HG03442 (cell line): ENCODE data around the gene MASP1.

Source experiments
- ATAC-seq: cut with Tn5 transposase; IDR thresholded peaks from one replicate; pipeline ENCODE4 v1.9.1; 2021; ENCODE audit warnings: mild to moderate bottlenecking, moderate library complexity; ENCODE audit not compliant: unreplicated experiment

The MASP1 gene

DNA sequence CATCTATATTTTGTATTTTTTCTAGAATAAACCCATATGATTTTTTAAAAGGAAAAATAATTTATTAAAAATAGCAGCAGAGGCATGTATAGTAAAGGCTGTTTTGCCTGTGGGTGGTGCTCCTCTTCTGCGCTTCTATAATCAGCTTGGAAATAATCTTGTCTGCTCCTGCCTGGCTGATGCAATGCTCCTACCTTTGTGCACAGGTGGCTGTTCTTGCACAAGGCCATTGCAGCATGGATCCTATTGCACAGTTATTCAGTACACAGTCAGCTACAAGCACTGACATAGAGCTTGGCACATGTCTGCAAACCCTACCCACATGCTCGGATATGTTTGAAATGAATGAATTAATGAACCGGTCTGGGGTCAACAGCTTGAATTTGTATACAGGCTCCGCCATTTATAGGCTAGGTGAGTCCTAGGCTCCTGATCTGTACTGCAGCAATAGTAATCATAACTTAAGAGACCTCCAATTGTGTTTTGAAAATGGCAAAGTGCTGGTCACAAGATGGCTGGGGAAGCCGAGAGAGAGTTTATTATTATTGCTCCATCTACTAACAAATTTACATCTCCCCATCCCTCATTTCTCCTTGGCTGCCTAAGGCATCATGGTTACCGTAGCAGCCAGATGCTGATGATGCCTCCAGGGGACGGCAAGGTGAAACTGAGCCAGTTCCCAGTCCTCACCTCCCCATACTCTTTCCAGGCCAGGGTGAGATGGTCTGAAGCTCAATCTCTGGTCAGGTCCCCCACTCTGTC is 94.8 kb downstream of the MASP1 start:
- ATAC-seq: no peak

GRCh38 chr3:187193181-187193580 is 98.4 kb downstream of the MASP1 start:
- no peak for ATAC-seq

GRCh38 chr3:187191271-187191670 is 100.3 kb downstream of the MASP1 start:
- no peak for ATAC-seq

DNA sequence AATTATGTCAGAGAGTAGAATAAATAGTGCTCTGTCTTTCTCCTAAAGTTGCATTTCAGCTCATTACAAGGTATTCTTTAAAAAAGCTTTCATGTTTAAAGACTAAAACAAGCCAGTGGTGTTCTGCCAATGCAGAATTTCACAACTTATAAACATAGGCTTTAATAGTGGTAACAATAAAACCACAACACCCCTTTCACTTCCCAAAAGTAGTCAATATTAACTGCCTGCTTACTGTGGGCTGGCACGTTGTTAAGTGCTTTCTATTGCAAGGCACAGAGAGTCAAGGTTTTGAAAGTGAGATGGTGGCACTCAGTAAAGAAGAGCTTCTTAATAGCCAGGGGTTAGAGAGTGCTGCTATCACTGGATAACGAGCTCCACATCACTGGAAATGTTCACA is 102.6 kb downstream of the MASP1 start:
- ATAC-seq: no peak

- no peak for ATAC-seq
These were observed 104.6 kb downstream of the MASP1 start for GRCh38 chr3:187186801-187187421.

GRCh38 chr3:187186375-187186774 is 105.2 kb downstream of the MASP1 start:
- ATAC-seq: no peak

DNA sequence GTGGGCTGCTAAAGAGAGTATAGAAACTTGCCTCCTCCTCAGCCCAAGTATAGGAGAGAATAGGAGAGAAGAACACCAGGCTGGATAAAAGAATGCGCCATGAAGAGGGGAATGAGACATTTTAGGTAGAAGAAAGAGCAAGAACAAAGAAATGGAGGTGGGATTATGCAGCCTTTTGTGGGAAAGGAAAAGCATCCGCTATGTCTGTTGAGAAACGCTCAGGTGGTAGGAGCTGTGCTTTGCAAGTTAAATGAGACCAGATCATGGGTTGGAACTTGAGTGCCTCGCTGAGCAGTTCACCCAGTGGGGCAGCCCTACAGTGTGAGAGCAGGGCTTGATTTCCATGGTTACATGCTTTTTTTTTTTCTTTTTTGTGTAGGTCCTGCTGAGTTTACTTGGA is 105.8 kb downstream of the MASP1 start:
- ATAC-seq: no peak
